Measurements from ENCODE around the gene MESP2.

DNA sequence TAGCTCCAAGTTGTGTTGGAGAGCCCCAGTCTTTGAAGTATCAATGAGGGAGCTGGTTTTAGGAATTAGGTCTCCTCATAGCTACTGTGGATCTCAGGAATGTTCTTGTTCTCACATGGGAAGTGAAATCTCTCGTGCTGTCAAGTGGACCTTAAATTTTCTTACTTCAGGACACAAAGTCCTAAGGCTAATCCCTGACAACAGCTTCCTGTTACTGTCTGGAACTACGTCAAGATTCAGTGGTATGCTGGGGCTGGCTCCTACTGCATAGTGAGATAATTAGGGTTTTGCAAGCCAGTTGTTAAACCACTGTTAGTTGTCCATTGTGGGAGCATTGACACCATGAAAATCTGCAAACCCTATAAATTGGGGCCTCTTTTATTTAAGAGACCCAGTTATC lies 47.9 kb upstream of the MESP2 start:
- TF ChIP-seq ZNF274 (IDR thresholded peaks at IDR 0.05; ENCODE audit: low read depth, low read length) (no peak), YY1 (IDR thresholded peaks at IDR 0.05; ENCODE audit: insufficient read depth, insufficient read length) (no peak)

All from NT2/D1 (cell line).